ENCODE data around the gene CCDC116. TPM values are rescaled to one million over a fixed set of nuclear protein-coding genes. Genes with fewer than 3 reads are reported as not detected.

The CCDC116 gene
- total and polyA plus RNA-seq, 2 experiments from 2014 or later: 0.57 to 0.94 TPM

DNA sequence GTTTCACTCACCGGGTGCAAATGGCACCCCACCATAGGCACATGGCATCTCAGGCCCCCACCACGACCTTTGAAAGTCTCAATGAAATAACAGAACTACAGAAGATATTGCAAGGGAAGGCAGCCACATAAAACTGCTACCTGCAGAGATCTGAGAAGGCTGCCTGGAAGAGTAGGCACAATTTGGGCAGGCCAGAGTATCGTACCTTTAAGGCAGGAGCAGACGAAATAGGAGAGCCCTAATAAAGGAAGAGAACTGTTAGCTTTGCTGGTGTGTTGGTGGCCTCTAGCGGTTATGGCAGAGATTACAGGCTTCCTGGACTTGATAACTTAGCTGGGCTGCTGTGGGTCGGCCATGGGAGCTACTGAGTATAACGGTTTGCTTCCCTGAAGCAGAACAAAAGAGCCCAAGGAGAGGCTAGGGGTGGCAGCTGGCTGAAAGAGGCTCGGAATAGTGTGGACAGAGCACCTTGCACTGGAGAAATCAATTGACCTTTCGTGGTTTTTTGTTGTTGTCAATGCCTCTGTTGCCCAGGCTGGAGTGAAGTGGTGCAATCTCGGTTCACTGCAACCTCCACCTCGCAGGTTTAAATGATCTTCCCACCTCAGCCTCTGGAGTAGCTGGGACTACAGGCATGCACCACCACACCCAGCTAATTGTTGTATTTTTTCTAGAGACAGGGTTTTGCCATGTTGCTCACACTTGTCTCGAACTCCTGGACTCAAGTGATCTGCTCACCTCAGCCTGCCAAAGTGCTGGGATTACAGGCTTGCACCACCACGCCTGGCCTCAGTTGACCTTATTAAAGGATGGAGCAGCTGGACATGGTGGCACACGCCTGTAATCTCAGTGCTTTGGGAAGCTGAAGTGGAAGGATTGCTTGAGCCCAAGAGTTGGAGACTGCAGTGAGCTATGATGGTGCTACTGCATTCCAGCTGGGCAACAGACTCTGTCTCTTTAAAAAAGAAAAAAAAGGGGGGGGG lies 14.3 kb downstream of the CCDC116 start:
- H3K4me1 ChIP-seq (ENCODE audit: low read depth): peaks cover 9% of the 10 kb centered on the region
- no peak overlapping the region for H3K27ac ChIP-seq
- H3K27me3 ChIP-seq: no peaks in the 10 kb centered on the region
- peak; percentile 86 to 89 for DNase-seq (ENCODE audit: low read depth in 1 of 2, low spot score in 1 of 2)
- no peaks in the 10 kb centered on the region for H3K9me3 ChIP-seq (ENCODE audit: low read depth)
- no peak overlapping the region for H3K4me3 ChIP-seq
- TF ChIP-seq, protein P1, sequence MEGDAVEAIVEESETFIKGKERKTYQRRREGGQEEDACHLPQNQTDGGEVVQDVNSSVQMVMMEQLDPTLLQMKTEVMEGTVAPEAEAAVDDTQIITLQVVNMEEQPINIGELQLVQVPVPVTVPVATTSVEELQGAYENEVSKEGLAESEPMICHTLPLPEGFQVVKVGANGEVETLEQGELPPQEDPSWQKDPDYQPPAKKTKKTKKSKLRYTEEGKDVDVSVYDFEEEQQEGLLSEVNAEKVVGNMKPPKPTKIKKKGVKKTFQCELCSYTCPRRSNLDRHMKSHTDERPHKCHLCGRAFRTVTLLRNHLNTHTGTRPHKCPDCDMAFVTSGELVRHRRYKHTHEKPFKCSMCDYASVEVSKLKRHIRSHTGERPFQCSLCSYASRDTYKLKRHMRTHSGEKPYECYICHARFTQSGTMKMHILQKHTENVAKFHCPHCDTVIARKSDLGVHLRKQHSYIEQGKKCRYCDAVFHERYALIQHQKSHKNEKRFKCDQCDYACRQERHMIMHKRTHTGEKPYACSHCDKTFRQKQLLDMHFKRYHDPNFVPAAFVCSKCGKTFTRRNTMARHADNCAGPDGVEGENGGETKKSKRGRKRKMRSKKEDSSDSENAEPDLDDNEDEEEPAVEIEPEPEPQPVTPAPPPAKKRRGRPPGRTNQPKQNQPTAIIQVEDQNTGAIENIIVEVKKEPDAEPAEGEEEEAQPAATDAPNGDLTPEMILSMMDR (IDR thresholded peaks at IDR 0.05; ENCODE audit: low read depth, low read length): peak; percentile 89
- no peaks in the 10 kb centered on the region for H3K36me3 ChIP-seq

DNA sequence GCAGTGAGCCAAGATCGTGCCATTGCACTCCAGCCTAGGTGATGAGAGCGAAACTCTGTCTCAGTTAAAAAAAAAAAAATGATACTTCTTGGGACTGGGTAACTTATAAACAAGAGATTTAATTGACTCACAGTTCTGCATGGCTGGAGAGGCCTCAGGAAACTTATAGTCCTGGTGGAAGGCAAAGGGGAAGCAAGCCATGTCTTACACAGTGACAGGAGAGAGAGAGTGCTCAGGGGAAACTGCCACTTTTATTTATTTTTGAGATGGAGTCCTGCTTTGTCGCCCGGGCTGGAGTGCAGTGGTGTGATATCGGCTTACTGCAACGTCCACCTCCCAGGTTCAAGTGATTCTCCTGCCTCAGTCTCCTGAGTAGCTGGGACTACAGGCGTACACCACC lies 17.7 kb downstream of the CCDC116 start:
- DNase-seq (ENCODE audit: low read depth in 1 of 2, low spot score in 1 of 2): no peak
- no peaks in the 10 kb centered on the region for H3K9me3 ChIP-seq (ENCODE audit: low read depth)
- TF ChIP-seq, protein P1 (IDR thresholded peaks at IDR 0.05; ENCODE audit: low read depth, low read length): no peak
- peaks cover 13% of the 10 kb centered on the region for H3K4me1 ChIP-seq (ENCODE audit: low read depth)
- no peaks in the 10 kb centered on the region for H3K36me3 ChIP-seq
- no peaks in the 10 kb centered on the region for H3K27me3 ChIP-seq
- H3K27ac ChIP-seq: no peak overlapping the region
- no peak overlapping the region for H3K4me3 ChIP-seq

DNA sequence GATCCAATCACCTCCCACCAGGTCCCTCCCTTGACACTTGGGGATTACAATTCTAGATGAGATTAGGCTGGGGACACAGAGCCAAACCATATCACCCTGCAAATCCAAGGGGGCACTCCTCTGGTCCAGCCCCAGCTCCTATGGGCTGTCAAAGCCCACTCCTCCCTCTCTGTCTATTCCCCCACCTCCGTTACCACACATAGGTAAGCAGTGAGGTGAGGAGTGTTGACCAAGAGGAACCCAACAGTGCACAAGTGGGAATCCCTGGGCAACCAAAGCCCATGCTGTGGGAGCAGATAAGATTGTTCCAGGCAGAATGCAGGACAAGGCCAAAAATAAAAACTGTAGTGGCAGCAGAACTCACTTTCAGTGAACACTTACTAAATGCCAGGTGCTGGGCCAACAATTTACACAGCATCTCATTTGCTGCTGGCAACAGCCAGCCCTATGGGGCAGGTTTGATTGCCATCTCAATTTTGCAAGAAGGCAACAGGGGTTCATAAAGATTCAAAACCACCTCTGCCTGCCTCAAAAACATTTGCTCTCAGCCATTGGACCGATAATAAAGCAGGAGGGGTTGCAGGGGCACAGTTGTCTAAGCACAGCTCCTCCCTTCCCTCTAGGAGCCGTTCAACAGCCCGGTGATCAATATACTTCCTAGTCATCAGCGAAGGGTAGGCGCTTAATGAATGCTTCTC lies 18.4 kb downstream of the CCDC116 start:
- DNase-seq (ENCODE audit: low read depth in 1 of 2, low spot score in 1 of 2): no peak
- H3K4me1 ChIP-seq (ENCODE audit: low read depth): peaks cover 13% of the 10 kb centered on the region
- TF ChIP-seq, protein P1 (IDR thresholded peaks at IDR 0.05; ENCODE audit: low read depth, low read length): no peak
- no peaks in the 10 kb centered on the region for H3K27me3 ChIP-seq
- no peaks in the 10 kb centered on the region for H3K36me3 ChIP-seq
- H3K9me3 ChIP-seq (ENCODE audit: low read depth): no peaks in the 10 kb centered on the region
- no peak overlapping the region for H3K27ac ChIP-seq
- H3K4me3 ChIP-seq: peak overlapping the region; percentile 32

DNA sequence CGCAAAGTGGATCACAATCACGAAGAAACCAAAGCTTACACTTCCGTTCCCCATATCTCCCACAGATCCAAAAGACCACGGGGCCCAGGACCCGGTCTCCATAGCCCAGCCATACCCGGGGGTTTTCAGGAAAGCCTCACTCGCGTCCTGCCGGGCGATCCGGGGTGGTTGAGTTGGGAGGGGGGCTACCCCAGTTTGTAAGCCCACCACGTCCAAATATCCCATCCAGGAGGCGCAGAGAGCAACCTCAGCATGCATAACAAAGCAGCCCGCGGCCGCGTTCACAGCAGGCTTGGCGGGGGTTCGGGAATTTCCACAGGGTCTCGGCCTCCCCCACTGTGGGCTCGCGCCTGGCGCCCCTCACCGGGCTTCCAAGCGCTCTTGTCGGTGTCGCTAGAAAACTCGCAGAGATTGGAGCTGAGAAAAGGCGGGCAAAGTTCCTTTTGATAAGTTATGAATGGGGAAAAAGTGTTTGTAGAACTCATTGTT lies 19.0 kb downstream of the CCDC116 start:
- H3K27ac ChIP-seq: no peak overlapping the region
- H3K9me3 ChIP-seq (ENCODE audit: low read depth): no peaks in the 10 kb centered on the region
- peak overlapping the region; percentile 32 for H3K4me3 ChIP-seq
- H3K27me3 ChIP-seq: no peaks in the 10 kb centered on the region
- H3K4me1 ChIP-seq (ENCODE audit: low read depth): peaks cover 13% of the 10 kb centered on the region
- DNase-seq (ENCODE audit: low read depth in 1 of 2, low spot score in 1 of 2): no peak
- TF ChIP-seq, protein P1 (IDR thresholded peaks at IDR 0.05; ENCODE audit: low read depth, low read length): no peak
- H3K36me3 ChIP-seq: no peaks in the 10 kb centered on the region

DNA sequence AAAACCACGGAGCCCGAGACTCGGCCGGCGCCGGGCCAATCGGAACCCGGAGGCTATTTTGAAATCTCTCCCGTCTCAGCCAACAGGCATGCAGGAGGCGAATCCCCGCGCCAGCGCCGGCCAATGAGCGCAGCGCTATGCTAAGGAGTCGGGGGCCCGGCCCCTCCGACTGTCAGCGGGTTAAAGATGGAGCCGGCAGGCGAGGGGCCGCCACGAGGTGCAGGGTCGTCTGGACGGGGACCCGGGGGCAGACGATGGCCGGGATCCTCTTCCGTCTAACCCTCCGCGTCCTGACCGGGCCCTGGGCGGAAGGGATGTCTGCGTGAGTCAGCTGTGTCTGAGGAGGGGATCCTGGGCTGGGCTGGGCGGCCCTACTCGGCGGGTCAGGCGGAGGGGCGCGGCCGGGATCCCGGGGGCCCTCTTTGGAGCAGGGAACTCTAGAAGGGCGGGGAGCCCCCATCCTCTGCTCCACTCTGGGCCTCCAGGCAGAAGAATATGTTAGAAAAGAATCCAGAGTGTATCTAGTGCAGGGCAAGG lies 19.5 kb downstream of the CCDC116 start:
- Histone ChIP-seq H3K4me3 (peak overlapping the region; percentile 32), H3K9me3 (ENCODE audit: low read depth) (no peaks in the 10 kb centered on the region), H3K27me3 (no peaks in the 10 kb centered on the region), H3K36me3 (no peaks in the 10 kb centered on the region), H3K27ac (no peak overlapping the region), H3K4me1 (ENCODE audit: low read depth) (peaks cover 13% of the 10 kb centered on the region)
- TF ChIP-seq, protein P1 (IDR thresholded peaks at IDR 0.05; ENCODE audit: low read depth, low read length): no peak
- peak; percentile 88 to 95 for DNase-seq (ENCODE audit: low read depth in 1 of 2, low spot score in 1 of 2)

Measured in cardiac muscle cell (in vitro differentiated cells and primary cell).